Nephron (organoid): Measurements from ENCODE around the gene SMLR1.

Source experiments
- H3K27ac Mint-ChIP-seq, 3 experiments: 2 replicates each; pipeline ENCODE4 v1.8.0; 2020; ENCODE audit warnings: mixed read lengths in 3 of 3, mild to moderate bottlenecking in 2 of 3, moderate library complexity in 1 of 3
- H3K27me3 Mint-ChIP-seq: 2 replicates; pipeline ENCODE4 v1.8.0; 2021; ENCODE audit warnings: low read depth, mild to moderate bottlenecking, moderate library complexity, mixed read lengths
- H3K36me3 Mint-ChIP-seq: 2 replicates; pipeline ENCODE4 v1.8.0; 2020; ENCODE audit warnings: low read depth, mixed read lengths
- H3K4me1 Mint-ChIP-seq: 2 replicates; pipeline ENCODE4 v1.8.0; 2020; ENCODE audit warnings: mixed read lengths
- H3K4me3 Mint-ChIP-seq, 3 experiments: 2 replicates each; pipeline ENCODE4 v1.8.0; 2020; ENCODE audit warnings: mild to moderate bottlenecking in 3 of 3, mixed read lengths in 3 of 3, moderate library complexity in 2 of 3
- H3K9me3 Mint-ChIP-seq: 2 replicates; pipeline ENCODE4 v1.8.0; 2020; ENCODE audit warnings: mixed read lengths
- CTCF ChIP-seq, 3 experiments: fragments of 200-600 bp; sonication (generic); IDR thresholded peaks; one replicate each; pipeline ENCODE4 v1.5.0; 2021; ENCODE audit warnings: antibody characterized with exemption in 3 of 3; ENCODE audit not compliant: unreplicated experiment in 3 of 3

SMLR1 gene

DNA sequence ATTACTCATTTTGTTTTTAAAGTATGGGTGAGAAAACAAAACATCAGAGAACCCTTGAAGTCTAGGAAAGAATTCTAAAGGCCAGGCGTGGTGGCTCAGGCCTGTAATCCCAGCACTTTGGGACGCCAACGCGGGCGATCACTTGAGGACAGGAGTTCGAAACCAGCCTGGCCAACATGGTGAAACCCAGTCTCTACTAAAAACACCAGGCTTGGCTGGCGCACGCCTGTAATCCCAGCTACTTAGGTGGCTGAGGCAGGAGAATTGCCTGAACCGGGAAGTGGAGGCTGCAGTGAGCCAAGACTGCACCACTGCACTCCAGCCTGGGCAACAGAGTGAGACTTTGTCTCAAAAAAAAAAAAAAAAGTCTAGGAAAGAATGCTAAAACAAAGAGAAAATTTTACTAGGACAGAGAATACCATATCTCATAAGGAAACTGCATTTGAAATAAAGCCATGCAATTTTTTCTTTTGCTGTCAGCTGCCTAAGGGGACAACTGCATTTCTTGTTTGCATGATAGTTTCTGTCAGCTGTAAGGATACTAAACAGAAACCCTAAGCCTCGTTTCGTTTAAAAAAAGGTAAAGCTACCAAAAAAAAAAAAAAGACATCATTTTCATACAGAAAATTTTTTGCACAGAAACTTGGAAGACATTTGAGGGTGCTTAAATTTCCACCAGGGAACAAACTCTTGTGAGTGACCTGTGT is 32.1 kb downstream of the SMLR1 start:
- Mint-ChIP-seq H3K27me3 (no peaks in the 10 kb centered on the region), H3K9me3 (peaks cover 8% of the 10 kb centered on the region), H3K36me3 (peaks cover 41% of the 10 kb centered on the region), H3K4me3 (no peak overlapping the region), H3K4me1 (peaks cover 11% of the 10 kb centered on the region), H3K27ac (peak overlapping the region; percentile 0 to 30 (median 7))
- TF ChIP-seq CTCF (IDR thresholded peaks at IDR 0.05; ENCODE audit: unreplicated experiment in 3 of 3): no peak

DNA sequence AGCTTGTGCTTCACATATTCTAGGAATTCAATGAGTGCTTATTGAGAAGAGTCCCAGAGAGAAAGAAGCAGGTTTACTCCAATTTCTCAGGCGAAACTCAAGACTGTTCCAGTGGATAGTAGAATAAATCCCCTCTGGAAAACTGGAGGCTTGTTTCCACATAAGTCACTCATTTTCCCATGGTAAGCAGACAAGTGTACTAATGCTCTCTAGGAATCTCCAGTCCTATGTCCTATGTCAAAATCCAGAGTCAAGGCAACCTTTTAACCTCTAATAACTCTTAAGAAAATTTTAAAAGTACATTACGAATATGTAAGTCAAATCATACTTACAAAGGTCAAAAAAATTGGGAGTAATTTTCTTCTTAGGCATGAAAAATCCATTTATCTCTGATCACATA is 35.2 kb downstream of the SMLR1 start:
- no peak overlapping the region for H3K27ac Mint-ChIP-seq
- no peaks in the 10 kb centered on the region for H3K9me3 Mint-ChIP-seq
- peaks cover 11% of the 10 kb centered on the region for H3K4me1 Mint-ChIP-seq
- H3K27me3 Mint-ChIP-seq: no peaks in the 10 kb centered on the region
- no peak for TF ChIP-seq CTCF (IDR thresholded peaks at IDR 0.05; ENCODE audit: unreplicated experiment in 3 of 3)
- no peak overlapping the region for H3K4me3 Mint-ChIP-seq
- peaks cover 32% of the 10 kb centered on the region for H3K36me3 Mint-ChIP-seq

- H3K27ac Mint-ChIP-seq: no peak overlapping the region
- no peak overlapping the region for H3K4me3 Mint-ChIP-seq
- peaks cover 11% of the 10 kb centered on the region for H3K4me1 Mint-ChIP-seq
- no peak for TF ChIP-seq CTCF (IDR thresholded peaks at IDR 0.05; ENCODE audit: unreplicated experiment in 3 of 3)
- peaks cover 23% of the 10 kb centered on the region for H3K36me3 Mint-ChIP-seq
- H3K27me3 Mint-ChIP-seq: no peaks in the 10 kb centered on the region
- no peaks in the 10 kb centered on the region for H3K9me3 Mint-ChIP-seq
These were observed 36.4 kb downstream of the SMLR1 start for GRCh38 chr6:130863415-130864230.

DNA sequence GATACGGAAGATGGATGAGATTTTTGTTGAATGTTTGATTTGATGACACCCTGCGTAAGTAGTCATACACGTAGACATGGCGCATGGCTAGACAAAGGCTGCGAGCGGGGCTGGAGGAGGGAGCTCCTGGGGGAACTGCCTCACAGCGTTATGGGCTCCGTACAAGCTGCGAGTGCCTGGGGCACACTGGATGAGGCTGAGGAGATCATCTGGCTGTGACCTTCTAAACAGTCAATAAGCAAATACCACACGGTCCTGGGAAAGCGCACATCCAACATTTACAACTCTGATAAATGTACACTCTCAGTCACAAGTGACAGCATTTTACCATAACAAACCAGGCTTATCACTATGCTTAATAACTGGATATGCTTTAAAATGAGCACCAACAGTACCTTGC is 37.1 kb downstream of the SMLR1 start:
- peaks cover 23% of the 10 kb centered on the region for H3K36me3 Mint-ChIP-seq
- H3K4me3 Mint-ChIP-seq: no peak overlapping the region
- no peaks in the 10 kb centered on the region for H3K27me3 Mint-ChIP-seq

GRCh38 chr6:130865793-130866192 is 38.6 kb downstream of the SMLR1 start:
- TF ChIP-seq CTCF (IDR thresholded peaks at IDR 0.05; ENCODE audit: unreplicated experiment in 3 of 3): no peak
- peaks cover 25% of the 10 kb centered on the region for H3K36me3 Mint-ChIP-seq
- H3K27me3 Mint-ChIP-seq: no peaks in the 10 kb centered on the region
- peaks cover 4% of the 10 kb centered on the region for H3K4me1 Mint-ChIP-seq
- H3K9me3 Mint-ChIP-seq: no peaks in the 10 kb centered on the region
- H3K4me3 Mint-ChIP-seq: no peak overlapping the region
- H3K27ac Mint-ChIP-seq: no peak overlapping the region

More for the DNA sequence above, 37.1 kb downstream of the SMLR1 start:
- no peak for TF ChIP-seq CTCF (IDR thresholded peaks at IDR 0.05; ENCODE audit: unreplicated experiment in 3 of 3)
- Mint-ChIP-seq H3K9me3 (no peaks in the 10 kb centered on the region), H3K27ac (no peak overlapping the region), H3K4me1 (peaks cover 11% of the 10 kb centered on the region)
